HG03097 (cell line): ENCODE results near the gene A3GALT2.

Source experiments
- ATAC-seq: cut with Tn5 transposase; IDR thresholded peaks from one replicate; pipeline ENCODE4 v1.9.1; 2021; ENCODE audit not compliant: unreplicated experiment, low FRiP score

A3GALT2 gene

DNA sequence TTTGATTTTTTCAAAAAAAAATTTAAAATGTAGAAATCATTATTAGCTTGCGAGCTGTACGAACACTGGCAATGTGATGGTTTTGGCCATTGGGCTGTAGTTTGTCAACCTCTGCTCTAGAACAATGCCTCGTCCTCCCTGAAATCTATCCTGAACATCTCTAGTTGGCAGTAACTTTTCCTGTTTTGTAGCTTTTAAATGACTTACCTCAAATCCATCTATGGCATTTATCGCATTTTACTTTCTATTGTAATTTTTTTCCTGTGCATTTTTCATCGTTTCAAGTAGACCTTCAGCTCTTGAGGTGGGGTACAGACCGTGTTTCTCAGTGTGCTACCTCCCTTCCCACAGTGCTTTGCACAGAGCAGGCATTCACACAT is 30.4 kb upstream of the A3GALT2 start:
- ATAC-seq, result no peak

DNA sequence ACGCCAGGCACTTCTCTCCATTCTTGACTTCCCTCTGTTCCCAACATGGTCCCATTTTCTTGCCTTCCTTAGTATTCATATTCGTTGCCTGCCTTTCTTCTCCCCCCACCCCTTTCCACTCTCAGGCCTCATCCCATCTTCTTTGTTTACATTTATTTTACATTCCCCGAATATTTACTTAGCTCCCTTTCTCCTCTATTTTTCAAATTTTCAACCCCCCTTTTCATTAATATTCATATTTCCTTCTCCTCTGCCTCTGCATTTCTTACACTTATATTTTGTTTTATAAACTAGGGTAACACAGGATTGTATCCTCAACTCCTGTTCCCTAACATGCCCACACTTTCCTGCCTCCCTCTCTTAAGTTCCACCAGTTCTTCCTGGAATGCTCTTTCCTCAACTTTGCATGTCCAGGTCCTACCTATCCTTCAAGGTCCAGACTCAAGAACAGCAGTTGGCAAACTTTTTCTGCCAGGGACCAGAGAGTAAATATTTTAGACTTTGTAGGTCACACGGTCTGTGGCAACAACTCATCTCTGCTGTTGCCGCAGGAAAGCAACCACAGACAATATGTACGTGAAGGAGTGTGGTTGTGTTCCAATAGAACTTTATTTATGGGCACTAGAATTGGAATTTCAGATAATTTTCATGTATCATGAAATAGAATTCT is 29.8 kb upstream of the A3GALT2 start:
- no peak for ATAC-seq

DNA sequence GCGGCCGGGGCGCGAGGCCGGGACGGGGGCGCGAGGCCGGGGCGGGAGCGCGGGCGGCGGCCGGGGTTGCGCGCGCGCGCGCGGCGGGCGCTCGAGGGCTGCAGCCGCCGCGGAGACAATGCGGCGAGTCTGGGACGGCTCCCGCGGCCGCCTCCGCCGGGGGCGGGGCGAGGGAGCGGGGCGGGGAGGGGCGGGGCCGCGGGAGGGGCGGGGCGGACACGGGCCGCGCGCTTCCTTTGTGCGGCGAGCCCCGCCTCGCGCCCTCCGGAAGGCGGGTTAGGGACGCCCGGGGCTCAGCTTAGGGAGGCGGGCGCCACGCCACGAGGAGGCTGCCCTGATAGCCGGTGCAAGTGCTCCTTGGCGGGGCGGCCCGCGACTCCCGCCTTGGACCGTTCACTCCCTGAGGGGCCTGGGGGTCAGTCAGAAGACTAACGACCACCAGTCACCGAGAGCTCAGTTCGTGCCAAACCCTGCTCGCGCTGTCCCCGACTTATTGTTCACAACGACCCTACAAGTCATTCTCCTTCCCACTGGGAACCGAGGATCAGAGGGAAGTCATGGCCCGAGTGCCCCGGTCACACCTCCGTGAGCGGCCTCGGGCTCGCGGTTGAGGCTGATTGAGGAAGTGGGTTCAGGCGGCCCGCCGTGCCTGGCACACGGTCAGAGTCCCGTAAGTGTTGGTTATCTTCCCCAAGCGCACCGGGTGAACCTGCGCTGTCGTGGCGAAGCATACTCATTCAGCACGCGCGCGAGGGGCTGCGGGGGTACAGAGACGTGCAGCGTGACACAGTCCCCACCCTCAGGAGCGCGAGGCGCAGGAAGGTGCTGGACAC is 29.1 kb upstream of the A3GALT2 start:
- peak; percentile 69 for ATAC-seq

GRCh38 chr1:33349081-33349759 is 28.3 kb upstream of the A3GALT2 start:
- ATAC-seq, result peak; percentile 29

DNA sequence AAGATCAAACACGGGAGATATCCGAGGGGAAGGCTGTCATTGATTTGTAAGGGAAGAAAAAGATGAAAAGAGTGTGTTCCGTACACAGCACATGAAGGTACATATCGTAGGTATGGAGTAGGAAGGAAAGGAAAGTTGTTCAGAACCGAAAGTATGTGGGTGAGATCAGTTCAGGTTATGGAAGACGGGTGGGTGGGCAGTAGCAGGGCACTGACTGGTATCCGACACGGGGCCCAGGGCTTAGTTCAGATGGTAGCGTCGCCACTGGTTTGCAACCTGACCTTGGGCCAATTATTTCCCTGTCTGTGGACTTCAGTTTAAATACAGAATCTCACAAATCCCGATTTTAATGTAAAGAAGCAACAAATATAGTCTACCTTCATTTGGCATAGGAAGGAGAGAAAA is 27.8 kb upstream of the A3GALT2 start:
- no peak for ATAC-seq

GRCh38 chr1:33348194-33348593 is 27.3 kb upstream of the A3GALT2 start:
- ATAC-seq, result no peak

GRCh38 chr1:33347650-33347992 is 26.7 kb upstream of the A3GALT2 start:
- no peak for ATAC-seq

GRCh38 chr1:33346927-33347649 is 26.2 kb upstream of the A3GALT2 start:
- ATAC-seq, result no peak

GRCh38 chr1:33346533-33346926 is 25.6 kb upstream of the A3GALT2 start:
- ATAC-seq, result no peak

GRCh38 chr1:33344896-33345560 is 24.1 kb upstream of the A3GALT2 start:
- ATAC-seq, result no peak

GRCh38 chr1:33343539-33343938 is 22.6 kb upstream of the A3GALT2 start:
- no peak for ATAC-seq

DNA sequence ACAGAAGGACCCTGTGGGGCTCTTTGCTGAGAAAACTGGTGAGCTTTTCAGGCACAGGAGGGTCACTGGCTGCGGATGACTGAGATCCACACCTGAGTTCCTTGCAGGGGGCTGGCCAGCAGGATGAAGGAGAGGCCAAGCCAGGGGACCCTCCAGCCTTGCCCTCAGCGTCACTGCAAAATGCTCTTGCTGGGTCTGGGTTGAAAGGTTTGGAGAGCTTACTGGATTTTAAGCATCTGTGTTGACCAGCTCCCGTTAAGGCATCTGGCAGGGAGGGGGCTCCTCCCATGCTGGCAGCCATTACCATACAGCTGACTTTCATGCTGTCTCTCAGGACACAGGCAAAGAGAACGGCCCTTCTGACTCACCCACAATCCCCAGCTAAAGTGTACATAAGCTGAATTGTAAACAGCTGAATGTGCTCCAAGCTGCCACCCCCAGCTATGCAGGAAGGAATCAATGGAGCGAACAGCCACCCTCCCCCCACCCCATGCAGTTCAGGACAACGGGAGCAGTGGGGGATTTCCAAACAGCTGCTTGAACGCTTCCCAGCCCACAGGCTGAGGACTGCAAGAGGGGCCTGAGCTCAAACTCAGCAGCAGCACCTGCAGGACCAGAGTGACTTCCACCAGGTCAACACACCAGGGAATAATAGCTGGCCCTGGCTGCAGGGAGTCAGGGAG is 21.3 kb upstream of the A3GALT2 start:
- ATAC-seq, result no peak

DNA sequence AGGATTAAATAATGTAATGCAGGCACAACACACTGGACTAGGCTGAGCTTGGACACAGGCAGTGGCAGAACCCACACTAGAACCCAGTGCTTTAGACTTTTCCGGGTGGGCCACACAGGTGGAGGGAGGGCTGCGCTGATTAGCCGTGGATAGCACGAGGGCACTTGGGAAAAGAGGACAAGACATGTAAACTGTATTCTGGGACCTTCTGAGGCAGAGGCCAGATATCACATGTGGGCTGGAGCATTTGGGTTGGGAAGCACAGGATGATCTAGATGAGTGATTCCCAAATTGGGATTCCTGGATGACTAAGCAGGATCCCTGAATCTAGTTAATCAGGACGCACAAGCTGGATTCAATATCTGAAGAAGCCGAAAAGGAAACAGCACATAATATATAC is 20.3 kb upstream of the A3GALT2 start:
- no peak for ATAC-seq

- no peak for ATAC-seq
Measured at GRCh38 chr1:33339413-33339812, 18.5 kb upstream of the A3GALT2 start.

DNA sequence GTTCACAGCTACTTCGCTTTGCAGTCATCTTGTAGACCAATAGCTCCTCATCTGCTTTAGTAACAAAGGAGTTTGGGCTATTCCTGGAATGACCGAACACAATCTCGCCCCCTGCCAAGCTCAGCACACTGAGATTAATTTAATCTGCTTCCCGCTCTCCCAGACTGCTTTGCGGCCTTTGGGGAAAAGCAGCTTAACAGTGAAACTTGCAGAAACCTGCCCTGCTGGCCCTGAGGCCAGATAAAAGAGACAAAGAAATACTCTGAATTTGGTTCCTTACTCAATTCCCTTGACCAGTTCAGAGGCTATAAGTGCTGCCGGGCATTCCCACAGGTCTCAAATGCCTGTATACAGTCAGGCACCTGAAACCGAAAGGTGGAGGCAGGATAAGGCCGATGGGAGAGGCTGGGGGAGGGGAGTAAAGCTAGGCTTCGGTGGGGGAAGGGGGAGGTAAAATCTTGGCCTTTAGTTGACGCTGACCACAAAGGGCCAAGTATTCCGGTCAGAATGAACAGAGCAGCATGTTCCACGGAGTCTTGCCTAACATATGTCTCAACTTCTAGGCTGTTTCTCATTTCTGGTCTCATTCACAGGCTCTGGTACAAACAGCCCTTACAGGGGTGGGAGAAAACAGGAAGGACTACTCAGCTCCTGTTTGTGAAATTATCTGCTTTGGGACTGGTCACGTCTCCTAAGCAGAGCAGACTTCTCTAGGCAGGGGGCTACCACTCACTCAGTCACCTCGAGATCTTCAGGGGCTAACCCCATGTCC is 17.7 kb upstream of the A3GALT2 start:
- no peak for ATAC-seq

GRCh38 chr1:33338048-33338439 is 17.1 kb upstream of the A3GALT2 start:
- no peak for ATAC-seq

- no peak for ATAC-seq
Measured at GRCh38 chr1:33337441-33337840, 16.5 kb upstream of the A3GALT2 start.

DNA sequence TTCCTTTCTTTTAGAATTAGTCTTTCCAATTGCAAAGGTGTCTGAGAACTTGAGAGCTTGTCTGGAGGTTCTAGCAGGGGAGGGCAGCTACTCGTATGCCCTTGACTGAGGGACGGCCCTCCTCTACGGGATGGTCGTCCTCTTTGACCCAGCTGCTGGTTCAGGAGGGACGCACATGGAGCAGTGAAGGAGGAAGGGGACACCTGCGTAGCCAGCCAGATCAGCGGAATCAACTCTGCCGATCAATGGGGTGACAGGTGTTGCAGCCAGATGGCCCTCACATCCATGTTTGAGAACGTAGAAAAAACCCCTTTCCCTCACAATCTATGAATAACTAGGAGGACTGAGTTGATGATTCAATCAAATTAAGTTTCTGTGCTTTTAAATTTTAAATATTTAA is 15.7 kb upstream of the A3GALT2 start:
- ATAC-seq, result no peak

DNA sequence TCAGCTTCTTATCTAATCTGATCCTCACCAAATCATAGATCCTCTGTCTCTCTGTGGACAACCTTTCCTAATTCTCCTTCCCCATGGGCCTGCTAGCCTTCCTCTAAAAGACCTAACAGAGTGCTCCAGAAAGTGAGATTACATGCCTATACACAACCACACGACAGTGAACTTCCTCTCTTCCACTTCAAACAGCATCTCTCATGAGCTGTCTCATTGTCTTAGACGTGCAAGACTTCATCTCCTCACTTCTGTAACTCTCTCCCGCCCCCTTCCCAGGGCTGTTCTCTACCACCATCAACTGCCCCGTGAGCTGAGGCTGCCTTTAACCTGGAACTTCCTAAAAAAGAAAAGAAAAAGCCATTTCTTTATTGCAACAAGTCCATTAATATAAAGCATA is 14.1 kb upstream of the A3GALT2 start:
- no peak for ATAC-seq
